Stimulated activated CD8-positive, alpha-beta memory T cell treated with anti-CD3 and anti-CD28 coated beads, Interleukin-7, amount 100 ng/mL, for 48 hours (primary cell): ENCODE results near the gene MAGI1.

Experiments
- DNase-seq, 2 donors: peaks; one replicate each; pipeline ENCODE4 v3.0.0-alpha.2; 2020; ENCODE audit warnings: low read depth in 1 of 2; ENCODE audit errors: extremely low read depth in 1 of 2

MAGI1 gene

DNA sequence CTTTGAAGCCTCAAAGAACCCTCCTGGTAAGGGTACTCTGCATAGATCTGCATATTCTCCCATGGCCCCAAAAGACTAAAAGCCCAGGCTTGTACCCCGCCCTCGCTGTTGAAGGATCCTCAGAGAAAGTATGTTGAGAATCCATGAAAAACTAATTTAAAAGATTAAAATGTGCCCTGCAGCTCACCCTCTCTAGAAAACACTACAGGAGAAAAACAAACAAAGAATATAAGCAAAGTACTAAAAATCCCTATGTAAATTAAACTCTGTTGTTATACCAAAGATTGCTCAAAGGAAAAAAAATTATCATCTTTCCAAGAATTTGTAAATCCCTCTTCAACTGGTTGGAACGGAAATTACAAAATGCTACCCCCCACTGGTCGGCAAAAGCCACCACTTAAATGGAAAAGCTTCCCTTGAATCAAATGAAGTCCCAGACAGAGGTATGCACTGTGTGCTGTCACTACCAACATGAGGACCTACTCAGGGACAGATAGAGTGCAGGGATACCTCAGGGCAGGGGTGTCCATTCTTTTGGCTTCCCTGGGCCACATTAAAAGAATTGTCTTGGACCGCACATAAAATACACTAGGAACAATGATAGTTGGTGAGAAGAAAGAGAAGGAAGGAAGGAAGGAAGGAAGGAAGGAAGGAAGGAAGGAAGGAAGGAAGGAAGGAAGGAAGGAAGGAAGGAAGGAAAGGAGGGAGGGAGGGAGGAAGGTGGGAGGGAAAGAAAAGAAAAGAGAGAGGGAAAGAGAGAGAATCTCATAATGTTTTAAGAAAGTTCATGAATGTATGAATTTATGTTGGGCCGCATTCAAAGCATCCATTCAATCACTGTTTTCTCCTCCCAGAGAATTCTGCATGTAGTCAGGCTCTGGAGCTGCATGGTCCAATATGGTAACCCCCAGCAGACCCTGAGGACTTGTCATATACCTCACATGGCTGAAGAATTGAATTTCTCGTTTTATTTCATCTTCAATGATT is 88.1 kb downstream of the MAGI1 start:
- no peak for DNase-seq

DNA sequence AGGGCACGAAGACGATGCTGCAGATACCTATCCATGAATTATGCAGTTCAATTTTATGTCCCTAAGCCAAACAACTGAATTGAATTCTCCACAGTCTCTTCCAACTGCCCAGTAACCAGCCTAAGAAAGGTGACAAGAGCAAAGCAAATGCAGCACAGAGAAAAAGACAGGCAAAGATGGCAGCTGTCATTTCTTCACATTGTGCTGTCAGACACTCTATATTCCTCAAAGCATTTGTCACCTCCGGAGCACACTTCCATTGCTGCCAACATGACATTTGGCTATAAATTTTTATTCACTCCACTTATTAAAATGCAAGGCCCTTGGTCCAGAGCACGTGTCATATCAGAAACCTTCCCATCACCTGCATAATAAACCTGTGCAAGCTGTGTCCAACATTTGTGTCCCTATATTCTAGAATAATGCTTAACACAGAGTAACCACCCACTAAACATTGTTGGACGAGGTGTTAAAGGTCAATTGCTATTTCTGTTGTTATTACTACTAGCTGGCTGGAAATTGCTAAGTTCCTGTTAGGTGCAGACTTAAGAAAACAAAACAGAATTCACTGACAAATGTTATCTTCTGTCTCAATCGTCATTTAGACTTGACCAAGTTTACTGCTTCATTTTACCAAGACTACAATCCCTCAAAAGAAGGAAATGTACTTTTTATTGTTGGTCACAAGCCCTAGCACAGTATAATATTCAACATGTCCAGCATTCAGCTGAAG is 89.7 kb downstream of the MAGI1 start:
- no peak for DNase-seq

DNA sequence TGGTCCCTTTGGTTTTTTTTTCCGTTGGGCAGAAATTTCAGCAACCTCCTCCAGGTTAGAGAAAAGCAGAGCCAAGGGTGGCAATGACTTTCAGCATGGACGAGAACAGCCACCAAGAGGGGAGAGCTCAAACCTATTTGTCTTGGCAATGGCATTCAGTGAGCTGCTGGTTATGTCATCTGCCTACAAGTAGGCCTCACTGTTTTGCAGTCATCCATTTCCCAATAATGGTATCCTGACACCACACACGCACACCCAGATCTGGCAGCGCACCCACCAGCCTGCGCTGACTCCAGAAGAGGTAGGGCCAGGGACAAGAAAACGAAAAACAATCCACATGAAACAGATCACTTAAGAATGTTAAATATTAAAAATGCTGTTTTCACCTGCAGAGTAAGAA is 92.3 kb downstream of the MAGI1 start:
- DNase-seq: no peak

DNA sequence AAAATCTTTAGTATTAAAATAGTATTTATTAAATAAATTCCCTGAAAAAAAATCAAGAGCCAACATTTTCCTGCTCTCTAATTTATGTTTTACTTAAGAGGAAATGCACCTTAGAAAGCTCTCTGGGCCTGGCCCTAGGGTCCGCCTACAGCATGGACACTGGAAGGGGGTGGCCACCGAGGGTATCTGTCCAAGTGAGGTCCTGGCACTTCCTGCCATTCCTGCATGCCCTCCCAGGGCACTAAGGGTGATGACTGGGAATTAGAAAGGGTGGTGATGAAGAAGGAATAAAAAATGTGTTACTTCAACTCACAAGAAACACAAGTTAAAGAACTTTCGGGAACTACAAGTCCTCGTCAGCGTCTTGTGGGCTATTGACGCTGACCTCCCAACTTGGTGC is 92.8 kb downstream of the MAGI1 start:
- DNase-seq: no peak

DNA sequence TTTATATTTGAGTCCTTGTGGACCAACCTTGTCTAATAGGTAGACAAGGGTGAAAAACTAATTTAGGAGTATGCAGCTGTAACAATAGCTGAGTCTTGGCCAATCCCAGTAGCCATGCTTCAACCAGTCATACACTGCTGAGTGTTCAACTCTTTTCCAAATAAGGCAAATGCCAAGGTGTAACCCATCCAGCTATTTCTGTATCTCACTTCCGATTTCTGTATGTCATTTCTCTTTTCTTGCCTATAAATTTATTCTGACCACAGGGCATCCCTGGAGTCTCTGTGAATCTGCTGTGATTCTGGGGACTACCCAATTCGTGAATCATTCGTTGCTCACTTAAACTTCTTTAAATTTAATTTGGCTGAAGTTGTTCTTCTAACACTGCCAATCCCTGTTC is 93.2 kb downstream of the MAGI1 start:
- no peak for DNase-seq

DNA sequence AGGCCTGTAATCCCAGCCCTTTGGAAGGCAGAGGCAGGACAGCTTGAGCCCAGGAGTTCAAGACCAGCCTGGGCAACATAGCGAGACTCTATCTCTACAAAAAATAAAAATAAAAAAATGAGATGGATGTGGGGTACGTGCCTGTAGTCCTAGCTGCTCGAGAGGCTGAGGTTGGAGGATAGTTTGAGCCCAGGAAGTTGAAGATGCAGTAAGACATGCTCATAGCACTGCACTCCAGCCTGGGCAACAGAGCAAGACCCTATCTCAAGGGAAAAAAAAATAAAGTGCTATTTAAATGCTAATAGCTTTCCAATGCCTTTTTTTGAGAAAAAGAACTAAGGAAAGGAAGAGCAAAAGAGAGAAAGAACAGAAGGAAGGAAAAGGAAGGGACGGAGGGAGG is 94.5 kb downstream of the MAGI1 start:
- no peak for DNase-seq

DNA sequence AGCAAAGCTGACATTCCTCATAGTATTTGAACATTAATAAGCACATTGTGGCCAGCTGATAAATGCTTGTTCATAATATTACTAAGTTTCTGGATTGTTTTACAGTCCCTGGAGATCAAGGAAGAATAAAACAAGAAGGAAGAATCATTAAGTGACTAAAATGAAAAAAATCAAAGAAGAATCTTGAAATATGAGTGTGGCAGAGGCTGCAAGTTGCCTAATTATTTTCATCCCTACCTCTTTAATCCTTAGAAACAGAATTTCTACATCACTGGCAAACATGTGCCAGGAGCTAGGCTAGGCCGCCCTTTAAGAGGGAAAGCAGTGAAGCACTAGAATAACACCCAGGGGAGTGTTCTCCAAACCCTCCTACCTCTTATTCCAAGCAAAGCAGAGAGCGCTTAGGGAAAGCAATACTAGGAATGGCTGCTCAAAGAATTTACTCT is 98.9 kb downstream of the MAGI1 start:
- no peak for DNase-seq

DNA sequence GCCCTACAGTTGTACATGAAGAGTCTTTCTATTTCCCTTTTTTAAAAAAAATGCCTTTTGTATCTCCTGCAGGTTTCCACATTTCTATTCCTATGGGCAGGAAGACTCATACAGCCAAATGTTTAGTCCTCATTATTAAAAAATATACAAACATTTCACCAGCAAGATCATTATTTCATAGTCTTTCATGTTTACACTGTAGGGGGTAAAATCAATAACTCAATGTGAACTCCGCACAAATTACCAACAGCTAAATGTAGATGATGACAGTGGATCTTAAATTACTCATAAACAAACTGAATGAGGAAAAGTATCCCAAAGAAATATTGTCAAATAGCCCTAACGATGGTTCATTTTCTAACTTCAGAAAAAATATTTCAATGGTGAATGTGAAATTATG is 99.5 kb downstream of the MAGI1 start:
- DNase-seq: no peak

DNA sequence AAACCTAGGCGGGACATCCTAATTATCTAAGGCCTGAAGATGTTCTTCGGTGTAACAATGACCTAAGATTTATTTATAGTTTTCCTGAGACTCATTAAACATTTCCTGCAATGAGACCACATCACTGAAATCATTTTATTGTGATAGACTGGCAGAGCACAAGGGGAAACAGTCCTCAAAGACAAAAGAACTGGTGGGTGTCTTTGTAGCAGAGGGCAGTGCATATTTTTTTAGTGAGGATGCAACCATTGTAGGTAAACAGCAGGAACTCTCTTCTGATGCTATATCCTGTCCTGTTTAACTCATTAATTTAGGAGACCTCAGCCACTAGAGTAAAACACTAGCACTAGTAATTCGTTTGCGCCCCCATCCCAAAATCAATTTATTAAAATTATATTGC is 100.0 kb downstream of the MAGI1 start:
- no peak for DNase-seq

DNA sequence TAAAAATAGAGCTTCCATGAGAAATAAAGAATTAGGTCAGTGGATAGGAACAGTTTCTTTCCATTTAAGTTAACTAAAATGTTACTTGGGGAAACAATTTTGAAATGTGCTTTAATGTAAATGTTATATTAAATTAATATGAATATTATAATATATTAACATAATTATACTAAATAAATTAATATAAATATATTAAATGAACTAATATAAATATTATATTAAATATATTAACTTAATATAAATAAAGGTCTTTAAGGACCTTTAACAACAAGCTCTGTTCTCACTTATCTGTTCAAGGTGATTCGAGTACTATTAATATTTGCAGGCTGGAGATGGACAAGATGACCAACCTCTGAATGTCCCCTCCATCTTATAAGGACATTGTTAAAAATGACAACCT is 100.6 kb downstream of the MAGI1 start:
- DNase-seq: no peak

DNA sequence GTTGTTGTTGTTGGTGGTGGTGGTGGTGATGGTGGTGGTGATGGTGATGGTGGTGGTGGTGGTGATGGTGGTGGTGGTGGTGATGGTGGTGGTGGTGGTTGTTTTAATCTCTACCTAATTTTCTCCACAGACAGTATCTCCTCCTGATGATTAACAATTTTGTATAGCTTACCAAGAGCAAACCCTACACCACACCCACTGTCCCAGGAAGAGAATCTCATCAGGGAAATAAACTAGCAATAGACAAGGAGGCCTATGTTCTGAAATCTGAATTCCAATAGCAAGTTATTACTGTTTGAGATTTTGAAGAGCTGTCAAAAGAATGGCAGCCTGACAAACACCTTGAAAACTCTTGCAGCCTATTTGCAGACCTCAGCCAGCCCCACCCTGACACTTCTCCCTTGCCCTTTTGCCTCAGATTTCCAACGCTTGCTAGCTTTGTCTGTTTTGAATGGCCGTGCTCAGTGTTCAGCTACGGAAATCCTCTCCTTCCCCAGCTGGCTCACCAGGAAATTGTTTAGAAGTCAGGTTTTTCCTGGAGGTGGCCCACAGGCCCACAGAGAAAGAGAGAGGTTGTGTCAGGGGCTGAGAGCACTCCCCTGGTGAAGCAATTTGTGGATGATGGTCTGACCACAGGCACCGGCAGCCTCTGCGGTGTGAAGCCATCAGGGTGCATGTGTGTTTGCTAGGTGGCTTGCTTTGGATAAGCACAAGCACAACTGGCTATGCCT is 101.6 kb downstream of the MAGI1 start:
- no peak for DNase-seq

DNA sequence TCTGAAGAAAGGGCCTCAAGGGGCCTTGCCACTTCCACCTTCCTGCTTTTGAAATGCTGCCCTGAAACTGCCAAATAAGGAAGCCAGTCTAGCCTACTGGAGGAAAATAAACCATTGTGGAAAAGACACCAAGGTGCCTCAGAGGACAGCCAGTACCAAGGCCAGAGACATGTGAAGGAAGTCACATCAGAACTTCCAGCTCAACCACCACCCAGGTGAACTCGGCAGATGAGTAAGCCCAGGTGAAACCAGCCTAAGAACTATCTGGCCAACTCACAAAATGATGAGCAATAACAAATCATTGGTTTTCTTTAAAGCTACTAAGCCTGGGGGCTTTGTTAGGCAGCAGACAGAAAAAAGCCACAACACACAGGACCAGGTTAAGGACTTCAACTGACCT is 103.0 kb downstream of the MAGI1 start:
- DNase-seq: no peak

DNA sequence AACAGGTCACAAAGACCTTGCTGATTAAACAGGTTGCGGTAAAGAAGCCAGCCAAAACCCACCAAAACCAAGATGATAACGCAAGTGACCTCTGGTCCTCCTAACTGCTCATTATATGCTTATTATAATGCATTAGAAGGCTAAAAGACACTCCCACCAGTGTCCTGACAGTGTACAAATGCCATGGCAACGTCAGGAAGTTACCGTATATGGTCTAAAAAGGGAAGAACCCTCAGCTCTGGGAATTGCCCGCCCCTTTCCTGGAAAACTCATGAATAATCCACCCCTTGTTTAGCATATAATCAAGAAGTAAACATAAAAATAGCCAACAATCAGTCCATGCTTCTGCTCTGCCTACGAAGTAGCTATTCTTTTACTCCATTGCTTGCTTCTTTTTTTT is 108.1 kb downstream of the MAGI1 start:
- DNase-seq: no peak

DNA sequence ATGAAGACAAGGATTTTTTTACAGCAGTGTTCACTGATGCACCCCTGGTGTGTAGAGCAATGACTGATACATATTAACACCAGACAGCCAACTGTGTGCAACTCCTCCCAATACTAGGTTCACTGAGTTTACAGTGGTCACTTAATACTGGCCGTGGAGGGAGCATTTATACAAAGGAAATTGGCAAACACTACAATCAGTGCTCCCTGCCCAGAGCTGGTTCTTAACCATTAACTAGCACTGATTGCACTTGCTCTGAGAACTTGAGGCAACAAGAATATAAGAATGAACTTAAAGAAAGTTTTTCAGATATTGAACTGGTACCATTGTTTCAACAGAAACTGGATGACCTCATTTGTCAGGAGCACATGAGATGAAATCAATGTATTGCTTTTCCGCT is 110.6 kb downstream of the MAGI1 start:
- no peak for DNase-seq

DNA sequence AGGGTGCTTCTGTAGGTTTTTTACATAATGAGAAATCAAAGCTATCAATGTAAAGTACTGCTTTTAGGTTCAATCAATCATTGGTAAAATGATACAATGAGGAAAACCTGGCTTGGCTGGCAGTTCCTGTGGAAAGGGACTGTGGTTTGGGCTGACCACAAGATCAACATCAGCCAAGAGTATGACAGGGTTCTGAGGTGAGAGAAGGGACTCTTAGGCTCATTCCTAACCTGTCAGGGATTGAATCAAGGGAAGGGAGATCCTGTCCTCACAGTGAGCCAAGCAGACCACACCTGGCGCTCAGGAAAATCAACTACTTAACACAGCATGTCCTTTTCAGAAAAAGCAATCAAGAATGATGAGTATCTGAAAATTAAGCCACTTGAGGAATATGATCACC is 111.1 kb downstream of the MAGI1 start:
- no peak for DNase-seq

DNA sequence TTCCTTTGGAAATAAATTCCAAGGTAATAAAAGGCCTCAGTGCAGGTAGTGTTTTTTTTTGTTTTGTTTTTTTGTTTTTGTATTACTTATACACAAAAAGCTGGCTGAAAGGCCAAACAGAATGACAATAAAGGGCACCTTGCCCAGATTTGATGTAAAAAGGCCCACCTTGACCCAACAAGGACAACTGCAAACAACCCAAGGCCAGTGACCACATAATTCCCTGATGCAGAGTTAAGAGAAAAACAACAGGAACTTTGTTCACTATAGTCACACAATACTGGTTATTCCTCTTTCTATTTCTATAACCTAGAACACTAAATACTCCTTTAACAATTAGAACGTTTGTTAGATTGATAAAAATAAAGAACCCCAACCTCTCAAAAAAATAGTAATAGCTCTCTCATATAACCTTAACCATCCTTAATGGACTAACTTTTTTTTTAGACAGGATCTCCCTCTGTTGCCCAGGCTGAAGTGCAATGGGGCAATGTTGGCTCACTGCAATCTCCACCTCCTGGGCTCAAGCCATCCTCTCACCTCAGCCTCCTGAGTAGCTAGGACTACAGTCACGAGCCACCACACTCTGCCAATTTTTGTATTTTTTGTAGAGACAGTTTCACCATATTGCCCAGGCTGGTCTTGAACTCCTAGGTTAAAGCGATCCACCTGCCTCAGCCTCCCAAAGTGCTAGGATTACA is 113.3 kb downstream of the MAGI1 start:
- no peak for DNase-seq

DNA sequence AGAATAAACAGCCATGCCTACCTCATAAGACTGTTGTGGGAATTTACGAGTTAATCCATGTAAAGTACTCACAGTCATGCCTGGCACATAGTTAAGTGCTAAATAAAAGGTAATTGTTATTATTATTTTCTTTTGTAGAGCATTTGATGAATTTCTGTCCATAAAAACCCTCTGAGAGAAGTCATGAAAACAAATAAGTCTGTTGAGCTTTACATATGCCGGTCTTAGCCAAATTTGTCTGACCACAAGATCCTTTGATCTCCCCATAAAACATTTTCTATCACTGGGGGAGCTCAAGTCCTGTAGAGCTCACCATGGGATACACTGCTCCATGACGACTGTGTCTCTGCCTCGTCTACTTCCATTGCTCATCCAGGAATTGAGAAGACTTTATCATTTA is 114.0 kb downstream of the MAGI1 start:
- DNase-seq: no peak

DNA sequence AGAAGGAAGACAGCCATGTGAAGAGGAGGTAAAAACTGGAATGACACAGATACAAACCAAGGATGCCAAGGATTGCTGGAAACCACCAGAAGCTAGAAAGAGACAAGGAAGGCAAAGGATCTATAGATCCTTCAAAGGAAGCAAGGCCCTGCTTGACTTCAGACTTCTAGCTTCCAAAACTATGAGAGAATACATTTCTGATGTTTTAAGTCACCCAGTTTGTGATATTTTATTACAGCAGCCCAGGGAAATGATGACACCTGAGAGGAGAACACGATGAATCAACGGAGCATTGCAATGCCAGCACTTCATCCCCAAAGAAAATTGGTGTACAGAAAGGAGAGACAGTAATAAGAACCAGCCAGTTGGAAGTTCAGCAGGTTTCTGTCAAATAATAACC is 116.3 kb downstream of the MAGI1 start:
- DNase-seq: no peak

DNA sequence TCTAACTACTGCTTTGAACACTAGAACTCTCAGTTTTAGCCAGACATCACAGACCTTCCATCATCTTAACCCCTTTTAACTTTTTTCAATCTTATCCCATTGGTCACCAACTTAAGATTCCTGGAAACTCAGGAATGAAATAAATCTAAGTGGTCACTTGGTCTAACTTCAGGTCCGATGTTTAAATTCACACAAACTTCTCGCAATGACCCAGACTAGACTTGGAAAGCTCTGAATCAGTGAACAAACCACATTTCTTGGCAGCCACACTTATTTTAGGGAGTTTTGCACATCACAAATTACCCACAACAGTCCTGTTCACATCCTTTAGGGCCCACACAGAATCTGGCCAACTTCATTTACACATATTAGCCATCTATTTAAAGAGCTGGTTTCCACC is 118.9 kb downstream of the MAGI1 start:
- no peak for DNase-seq

DNA sequence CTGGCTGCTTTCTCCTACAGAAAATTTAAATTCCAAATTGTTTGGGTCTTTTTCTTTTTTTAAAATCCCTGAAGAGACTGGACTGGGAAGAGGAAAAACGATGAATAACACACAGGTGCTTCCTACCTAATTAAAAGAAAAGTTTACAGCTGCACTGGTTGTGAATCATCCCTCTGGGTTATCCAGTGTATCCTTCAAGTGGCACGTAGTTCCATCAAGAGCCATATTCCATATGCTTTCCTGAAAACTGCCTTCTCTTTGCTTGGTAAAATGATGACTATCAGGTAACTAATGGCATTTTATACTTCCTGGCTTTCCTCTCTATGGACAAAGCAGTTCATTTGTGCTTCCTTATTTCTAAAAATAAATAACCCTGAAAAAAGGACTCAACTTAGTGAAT is 123.2 kb downstream of the MAGI1 start:
- no peak for DNase-seq
